Measurements from ENCODE around the gene SHISA3.

DNA sequence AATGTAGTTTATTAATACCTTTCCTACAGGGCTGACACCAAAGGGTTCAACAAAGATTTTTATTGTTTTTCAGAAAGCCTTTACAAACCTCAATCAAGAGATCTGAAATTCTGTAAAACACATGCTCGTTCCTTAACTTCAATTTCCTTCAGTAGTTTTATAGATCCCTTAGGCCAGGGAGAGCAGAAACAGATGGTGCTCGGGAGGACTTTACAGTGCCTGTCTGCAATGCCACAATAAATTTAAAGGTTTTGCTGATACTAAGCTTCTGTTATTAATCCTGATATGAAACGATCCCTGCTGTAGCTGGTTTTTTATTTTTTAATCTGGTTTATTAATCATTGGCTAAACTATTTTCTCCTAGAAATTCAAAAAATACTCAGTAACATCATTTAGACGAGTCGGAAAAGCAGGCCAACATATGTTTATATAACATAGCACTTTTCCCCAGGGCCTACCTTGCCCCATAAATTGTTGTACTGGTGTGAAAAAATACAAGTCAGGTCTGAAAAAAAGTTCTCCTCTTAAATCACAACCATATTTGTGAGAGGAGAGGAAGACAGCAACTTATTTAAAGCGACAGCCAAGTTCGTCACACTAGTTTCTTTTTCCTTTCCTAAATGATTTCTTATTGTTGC lies 39.8 kb downstream of the SHISA3 start:
- no peak for TF ChIP-seq POLR2A (IDR thresholded peaks at IDR 0.05)
- no peak for TF ChIP-seq CTCF (IDR thresholded peaks at IDR 0.05)
- no peak for TF ChIP-seq EP300 (IDR thresholded peaks at IDR 0.05)
